IPS DF 6.9 (cell line): Measurements from ENCODE around the gene LMOD1.
A peak's percentile ranks its signal among the peaks of the same experiment; 100 is the strongest.
"Not testable (repeated sequence)": the region's sequence is repeated elsewhere in the genome, so short reads cannot be mapped to it uniquely, and the experiment has no call there.

ENCODE experiments used
- DNase-seq: peaks from one replicate; pipeline ENCODE4 v3.0.0-alpha.2; 2013; ENCODE audit warnings: low read depth, low spot score
- H3K27ac ChIP-seq: one replicate; pipeline ENCODE4 v1.5.1; 2013; ENCODE audit warnings: low read length, control low read depth
- H3K27me3 ChIP-seq: 2 replicates; pipeline ENCODE4 v1.6.1; 2013; ENCODE audit warnings: mild to moderate bottlenecking, low read length; ENCODE audit not compliant: control insufficient read depth, insufficient read depth
- H3K36me3 ChIP-seq: 2 replicates; pipeline ENCODE4 v1.6.1; 2013; ENCODE audit warnings: low read length; ENCODE audit not compliant: control insufficient read depth, insufficient read depth
- H3K4me1 ChIP-seq: 2 replicates; pipeline ENCODE4 v1.6.1; 2013; ENCODE audit warnings: low read length; ENCODE audit not compliant: control insufficient read depth, insufficient read depth
- H3K4me3 ChIP-seq: 2 replicates; pipeline ENCODE4 v1.5.1; 2013; ENCODE audit warnings: mild to moderate bottlenecking, low read length
- H3K9me3 ChIP-seq: 2 replicates; pipeline ENCODE4 v1.6.1; 2013; ENCODE audit warnings: low read length, inconsistent platforms; ENCODE audit not compliant: control insufficient read depth, insufficient read depth
- WGBS: extraction: QIAGEN DNeasy Blood & Tissue Kit; methylation state at CpG from one replicate; pipeline ENCODE4 v1.1.7; 2013; ENCODE audit warnings: mixed read lengths, missing lambda C conversion rate; ENCODE audit not compliant: insufficient read length, insufficient coverage; 5-methylcytosine and 5-hydroxymethylcytosine counted together

LMOD1 gene

GRCh38 chr1:201949491-201949890 lies 3.1 kb upstream of the LMOD1 start:
- DNase-seq = no peak
- no peaks in the 10 kb centered on the region for H3K9me3 ChIP-seq
- H3K36me3 ChIP-seq = no peaks in the 10 kb centered on the region
- no peaks in the 10 kb centered on the region for H3K4me1 ChIP-seq
- no peak overlapping the region for H3K4me3 ChIP-seq
- H3K27ac ChIP-seq = no peak overlapping the region
- H3K27me3 ChIP-seq = peaks cover 7% of the 10 kb centered on the region; the same call in 1 of the 2 replicates

GRCh38 chr1:201947697-201948008 lies 1.3 kb upstream of the LMOD1 start:
- no CpG with 5 or more reads among the region's 3 CpGs for WGBS
- no peak overlapping the region for H3K4me3 ChIP-seq
- no peak for DNase-seq
- H3K9me3 ChIP-seq = no peaks in the 10 kb centered on the region
- no peaks in the 10 kb centered on the region for H3K4me1 ChIP-seq
- H3K36me3 ChIP-seq = no peaks in the 10 kb centered on the region
- no peak overlapping the region for H3K27ac ChIP-seq
- H3K27me3 ChIP-seq = peaks cover 7% of the 10 kb centered on the region; the same call in 1 of the 2 replicates

- Histone ChIP-seq H3K4me1 (peaks cover 3% of the 10 kb centered on the region; the same call in 1 of the 2 replicates), H3K4me3 (peak overlapping the region; percentile 59; the same call in 1 of the 2 replicates), H3K36me3 (no peaks in the 10 kb centered on the region), H3K27ac (no peak overlapping the region), H3K9me3 (no peaks in the 10 kb centered on the region), H3K27me3 (peaks cover 7% of the 10 kb centered on the region; the same call in 1 of the 2 replicates)
- WGBS = no CpG with 5 or more reads among the region's 10 CpGs
- no peak for DNase-seq
Observed at GRCh38 chr1:201945863-201946223, 505 bp downstream of the LMOD1 start.

- no peak overlapping the region for H3K27ac ChIP-seq
- H3K4me1 ChIP-seq = peaks cover 3% of the 10 kb centered on the region; the same call in 1 of the 2 replicates
- no peaks in the 10 kb centered on the region for H3K9me3 ChIP-seq
- H3K4me3 ChIP-seq = no peak overlapping the region
- no peak for DNase-seq
- WGBS = no CpG with 5 or more reads among the region's 4 CpGs
- no peaks in the 10 kb centered on the region for H3K36me3 ChIP-seq
- peaks cover 7% of the 10 kb centered on the region; the same call in 1 of the 2 replicates for H3K27me3 ChIP-seq
Observed at GRCh38 chr1:201945157-201945556, 1.2 kb downstream of the LMOD1 start.

- peaks cover 3% of the 10 kb centered on the region; the same call in 1 of the 2 replicates for H3K4me1 ChIP-seq
- DNase-seq = no peak
- H3K27me3 ChIP-seq = peaks cover 7% of the 10 kb centered on the region; the same call in 1 of the 2 replicates
- no CpG with 5 or more reads among the region's 3 CpGs for WGBS
- no peak overlapping the region for H3K4me3 ChIP-seq
- H3K27ac ChIP-seq = no peak overlapping the region
- H3K9me3 ChIP-seq = no peaks in the 10 kb centered on the region
- no peaks in the 10 kb centered on the region for H3K36me3 ChIP-seq
Observed at GRCh38 chr1:201944639-201945038, 1.7 kb downstream of the LMOD1 start.

- Histone ChIP-seq H3K36me3 (no peaks in the 10 kb centered on the region), H3K9me3 (no peaks in the 10 kb centered on the region), H3K27ac (no peak overlapping the region), H3K4me1 (peaks cover 3% of the 10 kb centered on the region; the same call in 1 of the 2 replicates), H3K27me3 (peaks cover 7% of the 10 kb centered on the region; the same call in 1 of the 2 replicates), H3K4me3 (no peak overlapping the region)
- no peak for DNase-seq
- no CpG with 5 or more reads among the region's 6 CpGs for WGBS
Observed at GRCh38 chr1:201944002-201944401, 2.3 kb downstream of the LMOD1 start.

GRCh38 chr1:201942129-201942495 lies 4.2 kb downstream of the LMOD1 start:
- H3K4me3 ChIP-seq = no peak overlapping the region
- WGBS = no CpG with 5 or more reads among the region's 1 CpG
- no peak overlapping the region for H3K27ac ChIP-seq
- no peaks in the 10 kb centered on the region for H3K9me3 ChIP-seq
- H3K4me1 ChIP-seq = peaks cover 3% of the 10 kb centered on the region; the same call in 1 of the 2 replicates
- no peaks in the 10 kb centered on the region for H3K36me3 ChIP-seq
- no peak for DNase-seq
- H3K27me3 ChIP-seq = peaks cover 3% of the 10 kb centered on the region; the same call in 1 of the 2 replicates

- H3K27me3 ChIP-seq = no peaks in the 10 kb centered on the region
- no peaks in the 10 kb centered on the region for H3K36me3 ChIP-seq
- WGBS = no CpG with 5 or more reads among the region's 18 CpGs
- peak overlapping the region; percentile 18 for H3K27ac ChIP-seq
- H3K4me1 ChIP-seq = peaks cover 3% of the 10 kb centered on the region; the same call in 1 of the 2 replicates
- peak overlapping the region; percentile 1; the same call in 1 of the 2 replicates for H3K4me3 ChIP-seq
- H3K9me3 ChIP-seq = no peaks in the 10 kb centered on the region
- peak; percentile 97 for DNase-seq
Observed at GRCh38 chr1:201941420-201942128, 4.8 kb downstream of the LMOD1 start.

- not testable (repeated sequence) for DNase-seq, H3K27me3 ChIP-seq, H3K9me3 ChIP-seq, H3K36me3 ChIP-seq, H3K27ac ChIP-seq, H3K4me3 ChIP-seq, H3K4me1 ChIP-seq
- WGBS = no CpG with 5 or more reads among the region's 10 CpGs
Observed at GRCh38 chr1:201940316-201940715, 6.0 kb downstream of the LMOD1 start.

- no peak overlapping the region for H3K4me3 ChIP-seq
- H3K27ac ChIP-seq = no peak overlapping the region
- DNase-seq = no peak
- no peaks in the 10 kb centered on the region for H3K36me3 ChIP-seq
- H3K9me3 ChIP-seq = no peaks in the 10 kb centered on the region
- H3K4me1 ChIP-seq = peaks cover 3% of the 10 kb centered on the region; the same call in 1 of the 2 replicates
- no CpG with 5 or more reads among the region's 5 CpGs for WGBS
- H3K27me3 ChIP-seq = no peaks in the 10 kb centered on the region
Observed at GRCh38 chr1:201939574-201939973, 6.8 kb downstream of the LMOD1 start.

GRCh38 chr1:201939148-201939547 lies 7.2 kb downstream of the LMOD1 start:
- Histone ChIP-seq H3K36me3 (no peaks in the 10 kb centered on the region), H3K27me3 (no peaks in the 10 kb centered on the region), H3K4me1 (peaks cover 3% of the 10 kb centered on the region; the same call in 1 of the 2 replicates), H3K4me3 (no peak overlapping the region), H3K9me3 (no peaks in the 10 kb centered on the region), H3K27ac (no peak overlapping the region)
- WGBS = no CpG with 5 or more reads among the region's 4 CpGs
- no peak for DNase-seq
